Trophoblast cell (in vitro differentiated cells and primary cell): ENCODE measurements around the gene CLMN.

Source experiments
- DNase-seq, 2 donors: peaks; one replicate each; pipeline ENCODE4 v3.0.0-alpha.2; 2016
- H2AFZ ChIP-seq: 2 replicates; pipeline ENCODE4 v1.6.1; 2013; ENCODE audit warnings: low read length, moderate library complexity, mild to moderate bottlenecking; ENCODE audit not compliant: insufficient read depth, poor library complexity
- H2AK5ac ChIP-seq: 2 replicates; pipeline ENCODE4 v1.6.1; 2013; ENCODE audit warnings: mild to moderate bottlenecking, low read length
- H2BK120ac ChIP-seq: 2 replicates; pipeline ENCODE4 v1.6.1; 2013; ENCODE audit warnings: low read length, mild to moderate bottlenecking, moderate library complexity; ENCODE audit not compliant: insufficient read depth, poor library complexity
- H2BK12ac ChIP-seq: 2 replicates; pipeline ENCODE4 v1.6.1; 2013; ENCODE audit warnings: mild to moderate bottlenecking, low read length, moderate library complexity
- H2BK5ac ChIP-seq: 2 replicates; pipeline ENCODE4 v1.6.1; 2013; ENCODE audit warnings: low read length, low read depth, moderate library complexity, mild to moderate bottlenecking; ENCODE audit not compliant: poor library complexity
- H3K14ac ChIP-seq: 2 replicates; pipeline ENCODE4 v1.6.1; 2013; ENCODE audit warnings: mild to moderate bottlenecking, low read length
- H3K18ac ChIP-seq: 2 replicates; pipeline ENCODE4 v1.6.1; 2013; ENCODE audit warnings: mild to moderate bottlenecking, low read length
- H3K23ac ChIP-seq: 2 replicates; pipeline ENCODE4 v1.6.1; 2013; ENCODE audit warnings: low read length
- H3K27ac ChIP-seq: 2 replicates; pipeline ENCODE4 v1.5.1; 2013; ENCODE audit warnings: low read depth, mild to moderate bottlenecking, inconsistent platforms, low read length, moderate library complexity
- H3K27me3 ChIP-seq: 2 replicates; pipeline ENCODE4 v1.6.1; 2013; ENCODE audit warnings: inconsistent platforms, mild to moderate bottlenecking, low read length, moderate library complexity; ENCODE audit not compliant: insufficient read depth
- H3K36me3 ChIP-seq, 2 experiments: 1 replicate in 1 of 2; 2 replicates in 1 of 2; pipeline ENCODE4 v1.6.1; 2013; ENCODE audit warnings: low read length in 2 of 2, mild to moderate bottlenecking in 2 of 2, moderate library complexity in 1 of 2; ENCODE audit not compliant: insufficient read depth in 2 of 2, control insufficient read depth in 1 of 2
- H3K4ac ChIP-seq: 2 replicates; pipeline ENCODE4 v1.6.1; 2013; ENCODE audit warnings: low read depth, mild to moderate bottlenecking, low read length, moderate library complexity
- H3K4me1 ChIP-seq, 2 experiments: 1 replicate in 1 of 2; 2 replicates in 1 of 2; pipeline ENCODE4 v1.6.1; 2013; ENCODE audit warnings: low read length in 2 of 2, mild to moderate bottlenecking in 2 of 2, moderate library complexity in 1 of 2; ENCODE audit not compliant: insufficient read depth in 2 of 2, control insufficient read depth in 1 of 2
- H3K4me2 ChIP-seq: 2 replicates; pipeline ENCODE4 v1.6.1; 2013; ENCODE audit warnings: inconsistent platforms, mild to moderate bottlenecking, low read length, moderate library complexity
- H3K4me3 ChIP-seq: 2 replicates; pipeline ENCODE4 v1.5.1; 2013; ENCODE audit warnings: mild to moderate bottlenecking, low read depth, low read length, inconsistent platforms
- H3K79me1 ChIP-seq: one replicate; pipeline ENCODE4 v1.6.1; 2013; ENCODE audit warnings: low read length
- H3K79me2 ChIP-seq: 2 replicates; pipeline ENCODE4 v1.6.1; 2013; ENCODE audit warnings: low read length, mild to moderate bottlenecking; ENCODE audit not compliant: control insufficient read depth, insufficient read depth, poor library complexity
- H3K9ac ChIP-seq: 2 replicates; pipeline ENCODE4 v1.6.1; 2013; ENCODE audit warnings: mild to moderate bottlenecking, low read length
- H3K9me3 ChIP-seq: 2 replicates; pipeline ENCODE4 v1.6.1; 2013; ENCODE audit warnings: low read depth, mild to moderate bottlenecking, control low read depth, inconsistent platforms, low read length; ENCODE audit not compliant: insufficient read depth
- H4K12ac ChIP-seq: 2 replicates; pipeline ENCODE4 v1.6.1; 2013; ENCODE audit warnings: low read depth, mild to moderate bottlenecking, low read length, moderate library complexity
- H4K8ac ChIP-seq: 2 replicates; pipeline ENCODE4 v1.6.1; 2013; ENCODE audit warnings: low read depth, mild to moderate bottlenecking, low read length, moderate library complexity
- H4K91ac ChIP-seq: one replicate; pipeline ENCODE4 v1.6.1; 2013; ENCODE audit warnings: low read depth, mild to moderate bottlenecking, low read length, moderate library complexity
- WGBS: extraction: QIAGEN DNeasy Blood & Tissue Kit; methylation state at CpG from one replicate; pipeline ENCODE4 v1.1.7; 2013; ENCODE audit warnings: missing lambda C conversion rate; ENCODE audit not compliant: insufficient read length, insufficient coverage; ENCODE audit errors: extremely low coverage; 5-methylcytosine and 5-hydroxymethylcytosine counted together

The CLMN gene

GRCh38 chr14:95193081-95193480, 126.6 kb downstream of the CLMN start:
- Histone ChIP-seq H3K4me2 (no peak overlapping the region), H3K4ac (no peak overlapping the region), H4K91ac (no peak overlapping the region), H4K12ac (no peak overlapping the region), H3K27me3 (no peaks in the 10 kb centered on the region), H3K4me1 (peaks cover 15 to 26% of the 10 kb centered on the region in 2 experiments), H3K9ac (no peak overlapping the region), H3K36me3 (no peaks in the 10 kb centered on the region), H3K14ac (no peak overlapping the region), H3K79me1 (peaks cover 4% of the 10 kb centered on the region), H2AFZ (no peak overlapping the region), H3K27ac (no peak overlapping the region), H2BK120ac (no peak overlapping the region), H3K4me3 (no peak overlapping the region), H4K8ac (no peak overlapping the region), H3K9me3 (no peaks in the 10 kb centered on the region), H2AK5ac (peak overlapping the region; percentile 44), H3K18ac (no peak overlapping the region), H3K79me2 (no peaks in the 10 kb centered on the region), H2BK12ac (peak overlapping the region; percentile 61), H2BK5ac (no peak overlapping the region), H3K23ac (no peak overlapping the region)
- no CpG with 5 or more reads among the region's 6 CpGs for WGBS
- DNase-seq = no peak

DNA sequence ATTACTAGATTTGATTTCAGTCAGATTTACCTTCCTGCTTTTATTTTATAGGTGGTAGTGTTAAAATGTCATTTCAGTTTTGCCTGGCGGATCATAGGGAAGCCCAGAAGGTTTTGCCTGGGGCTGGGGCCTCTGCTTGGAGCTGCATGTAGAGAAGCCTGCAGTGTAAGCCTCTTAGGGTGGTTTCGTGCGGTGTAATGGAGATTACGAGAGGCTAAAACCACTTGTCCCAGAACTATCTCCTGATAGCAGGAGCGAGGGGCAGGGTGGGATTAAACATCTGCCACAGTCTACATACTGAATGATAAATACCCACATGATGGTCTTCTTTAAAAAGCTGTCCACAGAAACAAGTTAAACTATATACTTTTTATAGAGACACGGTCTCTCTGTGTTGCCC, 127.4 kb downstream of the CLMN start:
- no peaks in the 10 kb centered on the region for H3K9me3 ChIP-seq
- no peak overlapping the region for H2BK120ac ChIP-seq
- peaks cover 4% of the 10 kb centered on the region for H3K79me1 ChIP-seq
- H2BK12ac ChIP-seq = no peak overlapping the region
- H3K18ac ChIP-seq = no peak overlapping the region
- DNase-seq = no peak
- no peak overlapping the region for H4K91ac ChIP-seq
- H3K4me2 ChIP-seq = no peak overlapping the region
- H4K8ac ChIP-seq = no peak overlapping the region
- WGBS = no CpG with 5 or more reads among the region's 6 CpGs
- peaks cover 15 to 24% of the 10 kb centered on the region in 2 experiments for H3K4me1 ChIP-seq
- H2BK5ac ChIP-seq = no peak overlapping the region
- no peaks in the 10 kb centered on the region for H3K36me3 ChIP-seq
- no peak overlapping the region for H2AK5ac ChIP-seq
- no peak overlapping the region for H3K9ac ChIP-seq
- no peaks in the 10 kb centered on the region for H3K27me3 ChIP-seq
- no peak overlapping the region for H3K27ac ChIP-seq
- no peak overlapping the region for H3K4me3 ChIP-seq
- H3K14ac ChIP-seq = no peak overlapping the region
- H4K12ac ChIP-seq = no peak overlapping the region
- no peaks in the 10 kb centered on the region for H3K79me2 ChIP-seq
- no peak overlapping the region for H2AFZ ChIP-seq
- no peak overlapping the region for H3K23ac ChIP-seq
- H3K4ac ChIP-seq = no peak overlapping the region

- H2BK5ac ChIP-seq = no peak overlapping the region
- H3K79me1 ChIP-seq = peaks cover 3% of the 10 kb centered on the region
- no CpG with 5 or more reads among the region's 21 CpGs for WGBS
- H3K4ac ChIP-seq = no peak overlapping the region
- no peak overlapping the region for H3K18ac ChIP-seq
- H3K4me1 ChIP-seq = peaks cover 12 to 21% of the 10 kb centered on the region in 2 experiments
- H3K27me3 ChIP-seq = no peaks in the 10 kb centered on the region
- H3K4me3 ChIP-seq = no peak overlapping the region
- H4K12ac ChIP-seq = no peak overlapping the region
- no peak overlapping the region for H3K9ac ChIP-seq
- no peaks in the 10 kb centered on the region for H3K9me3 ChIP-seq
- no peak overlapping the region for H2AFZ ChIP-seq
- no peak overlapping the region for H2AK5ac ChIP-seq
- no peak overlapping the region for H4K91ac ChIP-seq
- no peak overlapping the region for H3K14ac ChIP-seq
- no peak overlapping the region for H3K27ac ChIP-seq
- no peaks in the 10 kb centered on the region for H3K36me3 ChIP-seq
- H2BK120ac ChIP-seq = no peak overlapping the region
- H3K4me2 ChIP-seq = no peak overlapping the region
- H2BK12ac ChIP-seq = no peak overlapping the region
- no peak overlapping the region for H4K8ac ChIP-seq
- no peak for DNase-seq
- no peak overlapping the region for H3K23ac ChIP-seq
- H3K79me2 ChIP-seq = no peaks in the 10 kb centered on the region
Measured at GRCh38 chr14:95191445-95192199, 128.1 kb downstream of the CLMN start.

GRCh38 chr14:95190857-95191256, 128.9 kb downstream of the CLMN start:
- H2BK5ac ChIP-seq = no peak overlapping the region
- DNase-seq = no peak
- H3K23ac ChIP-seq = no peak overlapping the region
- H4K8ac ChIP-seq = no peak overlapping the region
- H3K27me3 ChIP-seq = no peaks in the 10 kb centered on the region
- H3K27ac ChIP-seq = no peak overlapping the region
- peaks cover 2% of the 10 kb centered on the region for H3K79me1 ChIP-seq
- no peak overlapping the region for H3K14ac ChIP-seq
- no peaks in the 10 kb centered on the region for H3K36me3 ChIP-seq
- no peak overlapping the region for H4K12ac ChIP-seq
- no peak overlapping the region for H3K18ac ChIP-seq
- no peak overlapping the region for H2BK12ac ChIP-seq
- no peak overlapping the region for H3K4me2 ChIP-seq
- WGBS = no CpG with 5 or more reads among the region's 7 CpGs
- H2AFZ ChIP-seq = no peak overlapping the region
- H2BK120ac ChIP-seq = no peak overlapping the region
- no peaks in the 10 kb centered on the region for H3K79me2 ChIP-seq
- no peak overlapping the region for H3K9ac ChIP-seq
- no peak overlapping the region for H3K4me3 ChIP-seq
- no peak overlapping the region for H3K4ac ChIP-seq
- H3K4me1 ChIP-seq = peaks cover 12 to 21% of the 10 kb centered on the region in 2 experiments
- no peaks in the 10 kb centered on the region for H3K9me3 ChIP-seq
- H4K91ac ChIP-seq = no peak overlapping the region
- H2AK5ac ChIP-seq = no peak overlapping the region
